ENCODE measurements around the gene FAM53B. TPM values are rescaled to one million over a fixed set of nuclear protein-coding genes. Genes with fewer than 3 reads are reported as not detected.

Gene FAM53B
- total RNA-seq, 2 experiments from 2014 or later = 56.6 to 58.5 TPM

GRCh38 chr10:124677749-124678556 is 66.2 kb downstream of the FAM53B start:
- no peak for TF ChIP-seq EZH2phosphoT487 (IDR thresholded peaks at IDR 0.05; ENCODE audit: borderline replicate concordance, low read depth, low read length)
- TF ChIP-seq CTCF (conservative IDR thresholded peaks at IDR 0.05; ENCODE audit: low read length) = no peak
- Histone ChIP-seq H3K4me3 (ENCODE audit: low read depth, low read length, poor library complexity, severe bottlenecking) (no peak overlapping the region), H3K27ac (ENCODE audit: low read depth, low read length, poor library complexity, severe bottlenecking) (no peak overlapping the region), H3K36me3 (ENCODE audit: insufficient read depth, low read length) (peaks cover 97% of the 10 kb centered on the region), H3K4me1 (ENCODE audit: insufficient read depth, low read length, poor library complexity, severe bottlenecking) (peaks cover under 1% of the 10 kb centered on the region), H4K20me1 (ENCODE audit: insufficient read depth, low read length) (no peaks in the 10 kb centered on the region; the same call in 1 of the 2 replicates), H3K9me3 (ENCODE audit: low read length) (no peaks in the 10 kb centered on the region), H3K79me2 (ENCODE audit: insufficient read depth, low read depth, low read length) (peaks cover 35% of the 10 kb centered on the region), H3K4me2 (ENCODE audit: low read length) (no peak overlapping the region), H2AFZ (ENCODE audit: low read length) (no peak overlapping the region), H3K9me2 (ENCODE audit: insufficient read depth, low read length) (no peaks in the 10 kb centered on the region)
- no TSS peak for BruUV-seq (replicated peaks)
- intact Hi-C loops (cut with micrococcal nuclease; ENCODE audit: unreplicated experiment) = no loop called here
- POLR2A ChIA-PET = no interaction called here
- DNase-seq (ENCODE audit: low spot score) = no peak
- CTCF ChIA-PET (ENCODE audit: unreplicated experiment) = no interaction called here

- POLR2A ChIA-PET = no interaction called here
- Histone ChIP-seq H3K79me2 (ENCODE audit: insufficient read depth, low read depth, low read length) (peaks cover 38% of the 10 kb centered on the region), H3K36me3 (ENCODE audit: insufficient read depth, low read length) (peaks cover 97% of the 10 kb centered on the region), H3K9me2 (ENCODE audit: insufficient read depth, low read length) (no peaks in the 10 kb centered on the region), H2AFZ (ENCODE audit: low read length) (no peak overlapping the region), H3K27ac (ENCODE audit: low read depth, low read length, poor library complexity, severe bottlenecking) (no peak overlapping the region), H4K20me1 (ENCODE audit: insufficient read depth, low read length) (no peaks in the 10 kb centered on the region; the same call in 1 of the 2 replicates), H3K9me3 (ENCODE audit: low read length) (no peaks in the 10 kb centered on the region), H3K4me1 (ENCODE audit: insufficient read depth, low read length, poor library complexity, severe bottlenecking) (no peaks in the 10 kb centered on the region), H3K4me3 (ENCODE audit: low read depth, low read length, poor library complexity, severe bottlenecking) (no peak overlapping the region), H3K4me2 (ENCODE audit: low read length) (no peak overlapping the region)
- intact Hi-C loops (cut with micrococcal nuclease; ENCODE audit: unreplicated experiment) = no loop called here
- no peak for DNase-seq (ENCODE audit: low spot score)
- BruUV-seq (replicated peaks) = no TSS peak
- TF ChIP-seq CTCF (conservative IDR thresholded peaks at IDR 0.05; ENCODE audit: low read length) = no peak
- no peak for TF ChIP-seq EZH2phosphoT487 (IDR thresholded peaks at IDR 0.05; ENCODE audit: borderline replicate concordance, low read depth, low read length)
- CTCF ChIA-PET (ENCODE audit: unreplicated experiment) = no interaction called here
Observed at GRCh38 chr10:124677293-124677699, 66.9 kb downstream of the FAM53B start.

- no peak for DNase-seq (ENCODE audit: low spot score)
- H3K4me2 ChIP-seq (ENCODE audit: low read length) = no peak overlapping the region
- POLR2A ChIA-PET = no interaction called here
- no TSS peak for BruUV-seq (replicated peaks)
- H3K4me3 ChIP-seq (ENCODE audit: low read depth, low read length, poor library complexity, severe bottlenecking) = no peak overlapping the region
- H3K27ac ChIP-seq (ENCODE audit: low read depth, low read length, poor library complexity, severe bottlenecking) = no peak overlapping the region
- H3K4me1 ChIP-seq (ENCODE audit: insufficient read depth, low read length, poor library complexity, severe bottlenecking) = no peaks in the 10 kb centered on the region
- no peaks in the 10 kb centered on the region for H3K9me3 ChIP-seq (ENCODE audit: low read length)
- H3K79me2 ChIP-seq (ENCODE audit: insufficient read depth, low read depth, low read length) = peaks cover 43% of the 10 kb centered on the region
- peaks cover 97% of the 10 kb centered on the region for H3K36me3 ChIP-seq (ENCODE audit: insufficient read depth, low read length)
- no peak for TF ChIP-seq CTCF (conservative IDR thresholded peaks at IDR 0.05; ENCODE audit: low read length)
- TF ChIP-seq EZH2phosphoT487 (IDR thresholded peaks at IDR 0.05; ENCODE audit: borderline replicate concordance, low read depth, low read length) = no peak
- CTCF ChIA-PET (ENCODE audit: unreplicated experiment) = no interaction called here
- H3K9me2 ChIP-seq (ENCODE audit: insufficient read depth, low read length) = no peaks in the 10 kb centered on the region
- intact Hi-C loops (cut with micrococcal nuclease; ENCODE audit: unreplicated experiment) = no loop called here
- no peaks in the 10 kb centered on the region; the same call in 1 of the 2 replicates for H4K20me1 ChIP-seq (ENCODE audit: insufficient read depth, low read length)
- H2AFZ ChIP-seq (ENCODE audit: low read length) = no peak overlapping the region
Observed at GRCh38 chr10:124676416-124677062, 67.6 kb downstream of the FAM53B start.
